Activated naive CD8-positive, alpha-beta T cell (primary cell): ENCODE results near the gene NAA11.
"Not testable (repeated sequence)": the region's sequence is repeated elsewhere in the genome, so short reads cannot be mapped to it uniquely, and the experiment has no call there.

ENCODE experiments used
- H3K27ac Mint-ChIP-seq: one replicate; pipeline ENCODE4 v1.8.0; 2021; ENCODE audit warnings: mixed read lengths
- H3K27me3 Mint-ChIP-seq: one replicate; pipeline ENCODE4 v1.8.0; 2021; ENCODE audit warnings: mixed read lengths
- H3K36me3 Mint-ChIP-seq: one replicate; pipeline ENCODE4 v1.8.0; 2021; ENCODE audit warnings: mixed read lengths
- H3K4me1 Mint-ChIP-seq: one replicate; pipeline ENCODE4 v1.8.0; 2021; ENCODE audit warnings: low read depth, mixed read lengths
- H3K4me3 Mint-ChIP-seq: one replicate; pipeline ENCODE4 v1.8.0; 2021; ENCODE audit warnings: mild to moderate bottlenecking, mixed read lengths
- H3K9me3 Mint-ChIP-seq: one replicate; pipeline ENCODE4 v1.8.0; 2021; ENCODE audit warnings: low read depth, mixed read lengths

NAA11 gene

GRCh38 chr4:79294064-79294463 is 31.8 kb downstream of the NAA11 start:
- H3K4me3 Mint-ChIP-seq: no peak overlapping the region
- H3K27me3 Mint-ChIP-seq: no peaks in the 10 kb centered on the region
- H3K4me1 Mint-ChIP-seq: no peaks in the 10 kb centered on the region
- H3K36me3 Mint-ChIP-seq: no peaks in the 10 kb centered on the region
- no peaks in the 10 kb centered on the region for H3K9me3 Mint-ChIP-seq
- H3K27ac Mint-ChIP-seq: no peak overlapping the region

- Mint-ChIP-seq H3K36me3 (no peaks in the 10 kb centered on the region), H3K27me3 (no peaks in the 10 kb centered on the region), H3K27ac (no peak overlapping the region), H3K4me3 (no peak overlapping the region), H3K9me3 (no peaks in the 10 kb centered on the region), H3K4me1 (no peaks in the 10 kb centered on the region)
Observed at GRCh38 chr4:79292008-79292407, 33.9 kb downstream of the NAA11 start.

GRCh38 chr4:79290376-79290775 is 35.5 kb downstream of the NAA11 start:
- Mint-ChIP-seq H3K36me3 (no peaks in the 10 kb centered on the region), H3K4me3 (no peak overlapping the region), H3K4me1 (no peaks in the 10 kb centered on the region), H3K27ac (no peak overlapping the region), H3K9me3 (no peaks in the 10 kb centered on the region), H3K27me3 (no peaks in the 10 kb centered on the region)

DNA sequence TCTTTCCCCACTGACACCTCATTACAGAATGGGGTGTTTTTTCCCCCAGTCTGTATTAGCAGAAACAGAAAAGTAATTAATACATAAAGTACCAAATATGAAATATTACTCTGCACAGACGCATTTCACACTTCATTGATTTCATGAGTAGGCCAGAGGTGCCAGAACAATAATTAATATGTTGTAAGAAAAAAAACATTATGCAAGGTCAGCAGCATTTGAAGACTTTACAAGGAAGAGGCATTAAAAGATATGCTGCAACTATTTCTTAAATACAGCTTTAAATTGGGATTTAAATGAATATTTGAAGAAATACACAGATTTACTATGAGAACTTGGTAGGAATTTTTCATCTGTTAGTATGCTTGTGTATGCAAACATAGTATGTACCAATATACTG is 37.7 kb downstream of the NAA11 start:
- Mint-ChIP-seq H3K9me3 (no peaks in the 10 kb centered on the region), H3K4me3 (no peak overlapping the region), H3K27me3 (no peaks in the 10 kb centered on the region), H3K4me1 (no peaks in the 10 kb centered on the region), H3K36me3 (no peaks in the 10 kb centered on the region), H3K27ac (no peak overlapping the region)

GRCh38 chr4:79287718-79288117 is 38.1 kb downstream of the NAA11 start:
- Mint-ChIP-seq H3K27ac (no peak overlapping the region), H3K4me3 (no peak overlapping the region), H3K27me3 (no peaks in the 10 kb centered on the region), H3K4me1 (no peaks in the 10 kb centered on the region), H3K36me3 (no peaks in the 10 kb centered on the region), H3K9me3 (no peaks in the 10 kb centered on the region)

GRCh38 chr4:79287076-79287475 is 38.8 kb downstream of the NAA11 start:
- Mint-ChIP-seq H3K4me3 (no peak overlapping the region), H3K9me3 (no peaks in the 10 kb centered on the region), H3K27ac (no peak overlapping the region), H3K27me3 (no peaks in the 10 kb centered on the region), H3K36me3 (no peaks in the 10 kb centered on the region), H3K4me1 (no peaks in the 10 kb centered on the region)

- Mint-ChIP-seq H3K27ac (no peak overlapping the region), H3K4me3 (no peak overlapping the region), H3K36me3 (no peaks in the 10 kb centered on the region), H3K9me3 (no peaks in the 10 kb centered on the region), H3K27me3 (peaks cover 3% of the 10 kb centered on the region), H3K4me1 (no peaks in the 10 kb centered on the region)
Observed at GRCh38 chr4:79281566-79282359, 44.1 kb downstream of the NAA11 start.

DNA sequence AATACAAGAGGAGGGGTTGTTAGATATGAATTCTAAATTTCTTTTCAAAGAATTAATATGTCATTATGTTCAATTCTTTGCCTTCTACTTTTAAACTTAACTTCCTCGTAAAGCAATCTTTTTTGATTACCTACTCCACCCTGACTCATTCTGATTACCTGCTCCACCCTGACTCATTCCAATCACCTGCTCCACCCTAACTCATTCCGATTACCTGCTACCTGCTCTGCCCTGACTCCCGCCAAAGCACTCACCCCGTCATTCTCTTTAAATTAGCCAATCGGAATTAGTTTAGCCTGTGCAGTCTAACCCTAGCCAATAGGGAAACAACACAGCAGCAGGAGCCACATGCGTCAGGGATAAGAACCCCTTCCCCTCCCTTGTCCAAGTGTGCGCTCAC is 48.4 kb downstream of the NAA11 start:
- not testable (repeated sequence) for H3K27ac Mint-ChIP-seq, H3K4me1 Mint-ChIP-seq, H3K9me3 Mint-ChIP-seq, H3K4me3 Mint-ChIP-seq, H3K36me3 Mint-ChIP-seq, H3K27me3 Mint-ChIP-seq

DNA sequence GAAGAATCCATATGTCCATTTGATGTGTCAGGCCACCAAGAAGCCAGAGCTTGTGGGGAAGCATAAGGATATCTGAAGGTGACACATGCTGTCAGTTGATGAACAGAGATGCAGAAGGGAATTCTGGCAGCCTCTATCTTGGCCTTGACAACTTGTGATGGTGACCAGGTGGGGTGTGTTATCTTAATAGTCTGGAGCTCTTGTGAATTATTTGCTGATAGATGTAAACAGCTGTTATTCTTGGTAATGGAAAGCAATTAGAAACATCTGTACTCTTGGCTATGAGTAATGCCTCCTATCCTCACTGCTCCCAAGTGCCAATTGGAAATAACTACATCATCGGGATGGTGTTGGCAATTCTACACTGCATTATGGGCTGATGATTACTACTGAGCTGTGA is 51.9 kb downstream of the NAA11 start:
- H3K36me3 Mint-ChIP-seq: no peaks in the 10 kb centered on the region
- peaks cover 3% of the 10 kb centered on the region for H3K27me3 Mint-ChIP-seq
- no peak overlapping the region for H3K4me3 Mint-ChIP-seq
- H3K9me3 Mint-ChIP-seq: no peaks in the 10 kb centered on the region
- no peaks in the 10 kb centered on the region for H3K4me1 Mint-ChIP-seq
- H3K27ac Mint-ChIP-seq: no peak overlapping the region

GRCh38 chr4:79272761-79273160 is 53.1 kb downstream of the NAA11 start:
- Mint-ChIP-seq H3K27ac (no peak overlapping the region), H3K9me3 (no peaks in the 10 kb centered on the region), H3K36me3 (no peaks in the 10 kb centered on the region), H3K27me3 (peaks cover 3% of the 10 kb centered on the region), H3K4me1 (no peaks in the 10 kb centered on the region), H3K4me3 (no peak overlapping the region)

- Mint-ChIP-seq H3K9me3 (no peaks in the 10 kb centered on the region), H3K36me3 (no peaks in the 10 kb centered on the region), H3K27me3 (no peaks in the 10 kb centered on the region), H3K4me1 (no peaks in the 10 kb centered on the region), H3K4me3 (no peak overlapping the region), H3K27ac (no peak overlapping the region)
Observed at GRCh38 chr4:79272126-79272525, 53.7 kb downstream of the NAA11 start.

DNA sequence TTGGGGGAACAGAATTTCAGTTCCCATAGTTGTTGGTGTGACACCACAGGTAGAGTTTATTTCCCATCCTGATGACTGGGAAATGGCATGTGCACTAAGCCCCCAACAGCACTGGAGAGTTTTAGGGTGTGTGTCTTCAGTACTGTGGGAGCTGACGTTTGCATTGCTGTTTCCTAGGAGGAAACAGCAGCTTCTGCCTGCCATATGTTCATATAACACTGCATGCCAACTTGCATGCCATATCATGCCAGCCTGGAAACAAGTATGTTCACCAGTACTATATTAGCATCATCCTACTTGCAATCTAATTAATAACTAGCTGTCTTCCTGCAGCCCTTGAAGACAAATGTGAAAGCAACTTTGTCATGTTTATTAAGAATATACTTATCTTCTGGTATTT is 58.2 kb downstream of the NAA11 start:
- H3K36me3 Mint-ChIP-seq: no peaks in the 10 kb centered on the region
- H3K27me3 Mint-ChIP-seq: no peaks in the 10 kb centered on the region
- H3K27ac Mint-ChIP-seq: no peak overlapping the region
- H3K4me1 Mint-ChIP-seq: no peaks in the 10 kb centered on the region
- no peaks in the 10 kb centered on the region for H3K9me3 Mint-ChIP-seq
- H3K4me3 Mint-ChIP-seq: no peak overlapping the region
